OCI-LY7 (cell line): ENCODE measurements around the gene NR2F2. TPM values are rescaled to one million over a fixed set of nuclear protein-coding genes. Genes with fewer than 3 reads are reported as not detected.

Experiments used
- BruUV-seq: library from RNA; stranded (reverse); fragments of 400-500 nt; replicated peaks from 2 replicates; lab custom pipeline; 2021; lab: Mats Ljungman, UMichigan
- CTCF ChIA-PET: fragments of 300-600 bp; sonication (Branson Sonifier 250); formaldehyde crosslinking; loops from one replicate; lab custom pipeline; 2022; ENCODE audit warnings: antibody characterized with exemption; ENCODE audit not compliant: unreplicated experiment; lab: Charles Lee
- POLR2A ChIA-PET: fragments of 300-600 bp; sonication (Branson Sonifier 250); formaldehyde crosslinking; loops from one replicate; lab custom pipeline; 2022; ENCODE audit warnings: antibody characterized with exemption; lab: Charles Lee
- DNase-seq: peaks from one replicate; pipeline ENCODE4 v3.0.0-alpha.2; 2015; ENCODE audit warnings: low spot score
- H2AFZ ChIP-seq: fragments of 200-600 bp; sonication (generic), shearing (Covaris generic); 2 replicates; pipeline ENCODE4 v1.6.1; 2014; ENCODE audit warnings: mild to moderate bottlenecking, antibody characterized with exemption, low read length, moderate library complexity
- H3K27ac ChIP-seq: fragments of 200-600 bp; sonication (generic); 2 replicates; pipeline ENCODE4 v1.5.1; 2014; ENCODE audit warnings: mixed run types, low read depth, mild to moderate bottlenecking, moderate library complexity, low read length, inconsistent platforms; ENCODE audit not compliant: poor library complexity, severe bottlenecking
- H3K36me3 ChIP-seq: fragments of 200-600 bp; sonication (generic); 2 replicates; pipeline ENCODE4 v1.6.1; 2014; ENCODE audit warnings: mild to moderate bottlenecking, antibody characterized with exemption, low read length, moderate library complexity, mixed read lengths; ENCODE audit not compliant: insufficient read depth
- H3K4me1 ChIP-seq: fragments of 200-600 bp; sonication (generic); 2 replicates; pipeline ENCODE4 v1.5.1; 2014; ENCODE audit warnings: mild to moderate bottlenecking, low read length; ENCODE audit not compliant: insufficient read depth, poor library complexity, severe bottlenecking
- H3K4me2 ChIP-seq: fragments of 200-600 bp; sonication (generic); 2 replicates; pipeline ENCODE4 v1.6.1; 2014; ENCODE audit warnings: mild to moderate bottlenecking, low read length
- H3K4me3 ChIP-seq: fragments of 200-600 bp; sonication (generic); 2 replicates; pipeline ENCODE4 v1.5.1; 2014; ENCODE audit warnings: mild to moderate bottlenecking, low read depth, low read length; ENCODE audit not compliant: poor library complexity, severe bottlenecking
- H3K79me2 ChIP-seq: fragments of 200-600 bp; sonication (generic); 2 replicates; pipeline ENCODE4 v1.6.1; 2016; ENCODE audit warnings: low read depth, mild to moderate bottlenecking, low read length, moderate library complexity, mixed read lengths; ENCODE audit not compliant: insufficient read depth
- H3K9me2 ChIP-seq: fragments of 200-600 bp; sonication (generic); 2 replicates; pipeline ENCODE4 v1.6.1; 2016; ENCODE audit warnings: mild to moderate bottlenecking, low read length, mixed read lengths; ENCODE audit not compliant: insufficient read depth
- H3K9me3 ChIP-seq: fragments of 200-600 bp; sonication (generic); 2 replicates; pipeline ENCODE4 v1.6.1; 2014; ENCODE audit warnings: mild to moderate bottlenecking, mixed run types, low read length, mixed read lengths
- H4K20me1 ChIP-seq: fragments of 200-600 bp; sonication (generic); 2 replicates; pipeline ENCODE4 v1.6.1; 2014; ENCODE audit warnings: mild to moderate bottlenecking, antibody characterized with exemption, low read length, moderate library complexity, mixed read lengths; ENCODE audit not compliant: insufficient read depth
- CTCF ChIP-seq: fragments of 200-600 bp; sonication (generic); conservative IDR thresholded peaks from 2 replicates; pipeline ENCODE4 v1.5.1; 2014; ENCODE audit warnings: mild to moderate bottlenecking, antibody characterized with exemption, low read length, moderate library complexity, mixed read lengths
- EZH2phosphoT487 ChIP-seq: fragments of 200-600 bp; sonication (generic); IDR thresholded peaks from 2 replicates; pipeline ENCODE4 v1.6.1; 2018; ENCODE audit warnings: low read depth, borderline replicate concordance, mild to moderate bottlenecking, mixed run types, antibody characterized with exemption, low read length, moderate library complexity, mixed read lengths
- intact Hi-C: fragments of 100-400 bp; cut with micrococcal nuclease; formaldehyde crosslinking; loops from one replicate; pipeline ENCODE4 v1.10.0; 2022; ENCODE audit not compliant: unreplicated experiment
- total RNA-seq, 2 experiments: library from RNA; depleted of rRNA in 1 of 2; stranded (reverse); fragments of >200 nt in 1 of 2; shearing (Covaris generic) in 1 of 2; gene quantifications; 2 replicates each; pipeline ENCODE4 v1.2.3, GENCODE V29; 2014 to 2022

Gene NR2F2
- total RNA-seq, 2 experiments from 2014 or later = not detected

- no peaks in the 10 kb centered on the region for H4K20me1 ChIP-seq
Observed at GRCh38 chr15:96306321-96306720, 24.2 kb upstream of the NR2F2 start.

GRCh38 chr15:96307856-96308394 lies 22.6 kb upstream of the NR2F2 start:
- no TSS peak for BruUV-seq

More at GRCh38 chr15:96306321-96306720, 24.2 kb upstream of the NR2F2 start:
- H3K4me3 ChIP-seq = no peak overlapping the region
- BruUV-seq = no TSS peak
- no peak overlapping the region for H2AFZ ChIP-seq
- DNase-seq = no peak
- no peaks in the 10 kb centered on the region for H3K79me2 ChIP-seq
- H3K4me1 ChIP-seq = no peaks in the 10 kb centered on the region
- CTCF ChIA-PET = no interaction called here
- TF ChIP-seq EZH2phosphoT487 = no peak
- TF ChIP-seq CTCF = no peak
- POLR2A ChIA-PET = no interaction called here
- H3K9me2 ChIP-seq = no peaks in the 10 kb centered on the region
- H3K27ac ChIP-seq = no peak overlapping the region
- no peaks in the 10 kb centered on the region for H3K9me3 ChIP-seq
- H3K36me3 ChIP-seq = no peaks in the 10 kb centered on the region
- intact Hi-C loops = no loop called here
- H3K4me2 ChIP-seq = no peak overlapping the region

More at GRCh38 chr15:96307856-96308394, 22.6 kb upstream of the NR2F2 start:
- Histone ChIP-seq H3K79me2 (no peaks in the 10 kb centered on the region), H3K4me1 (no peaks in the 10 kb centered on the region), H3K9me2 (no peaks in the 10 kb centered on the region), H3K27ac (no peak overlapping the region), H3K4me3 (no peak overlapping the region), H2AFZ (no peak overlapping the region), H4K20me1 (no peaks in the 10 kb centered on the region), H3K9me3 (no peaks in the 10 kb centered on the region), H3K36me3 (no peaks in the 10 kb centered on the region), H3K4me2 (no peak overlapping the region)
- DNase-seq = no peak
- ChIA-PET CTCF (no interaction called here), POLR2A (no interaction called here)
- TF ChIP-seq CTCF (no peak), EZH2phosphoT487 (no peak)
- intact Hi-C loops = no loop called here
